Measurements from ENCODE around the gene GADD45B.

GADD45B gene, protein sequence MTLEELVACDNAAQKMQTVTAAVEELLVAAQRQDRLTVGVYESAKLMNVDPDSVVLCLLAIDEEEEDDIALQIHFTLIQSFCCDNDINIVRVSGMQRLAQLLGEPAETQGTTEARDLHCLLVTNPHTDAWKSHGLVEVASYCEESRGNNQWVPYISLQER

DNA sequence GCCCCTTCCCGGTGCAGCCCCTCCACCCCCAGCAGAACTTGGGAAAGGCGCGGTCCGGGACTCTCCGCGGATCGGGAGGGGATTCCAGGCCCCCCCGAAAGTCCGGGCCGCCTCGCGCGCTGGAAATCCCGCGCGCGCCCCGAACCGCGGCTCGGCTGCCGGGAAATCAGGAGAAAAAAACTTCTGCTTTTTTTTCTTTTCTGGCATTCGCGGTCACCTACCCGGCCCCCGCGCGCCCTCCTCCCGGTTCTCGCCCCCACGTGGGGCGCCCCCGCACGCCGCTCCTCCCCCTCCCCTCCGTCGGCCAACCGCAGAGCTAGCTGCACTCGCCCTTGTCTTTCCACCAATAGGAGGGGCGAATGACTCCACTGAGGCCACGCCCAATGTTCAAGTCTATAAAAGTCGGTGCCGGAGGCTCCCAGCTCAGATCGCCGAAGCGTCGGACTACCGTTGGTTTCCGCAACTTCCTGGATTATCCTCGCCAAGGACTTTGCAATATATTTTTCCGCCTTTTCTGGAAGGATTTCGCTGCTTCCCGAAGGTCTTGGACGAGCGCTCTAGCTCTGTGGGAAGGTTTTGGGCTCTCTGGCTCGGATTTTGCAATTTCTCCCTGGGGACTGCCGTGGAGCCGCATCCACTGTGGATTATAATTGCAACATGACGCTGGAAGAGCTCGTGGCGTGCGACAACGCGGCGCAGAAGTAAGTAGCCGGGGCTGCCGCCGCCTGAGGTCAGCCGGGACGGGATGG is at the start of gene GADD45B:
TSS of gene GADD45B (plus strand) at position 426 of the 749 bp plus-strand sequence. CDS start at position 658, 232 bp downstream.
- peak; percentile 99 to 100 (median 99) for DNase-seq

GRCh38 chr19:2426611-2427428 is 49.1 kb upstream of the GADD45B start:
- peak; percentile 25 to 48 (median 29) for DNase-seq

DNA sequence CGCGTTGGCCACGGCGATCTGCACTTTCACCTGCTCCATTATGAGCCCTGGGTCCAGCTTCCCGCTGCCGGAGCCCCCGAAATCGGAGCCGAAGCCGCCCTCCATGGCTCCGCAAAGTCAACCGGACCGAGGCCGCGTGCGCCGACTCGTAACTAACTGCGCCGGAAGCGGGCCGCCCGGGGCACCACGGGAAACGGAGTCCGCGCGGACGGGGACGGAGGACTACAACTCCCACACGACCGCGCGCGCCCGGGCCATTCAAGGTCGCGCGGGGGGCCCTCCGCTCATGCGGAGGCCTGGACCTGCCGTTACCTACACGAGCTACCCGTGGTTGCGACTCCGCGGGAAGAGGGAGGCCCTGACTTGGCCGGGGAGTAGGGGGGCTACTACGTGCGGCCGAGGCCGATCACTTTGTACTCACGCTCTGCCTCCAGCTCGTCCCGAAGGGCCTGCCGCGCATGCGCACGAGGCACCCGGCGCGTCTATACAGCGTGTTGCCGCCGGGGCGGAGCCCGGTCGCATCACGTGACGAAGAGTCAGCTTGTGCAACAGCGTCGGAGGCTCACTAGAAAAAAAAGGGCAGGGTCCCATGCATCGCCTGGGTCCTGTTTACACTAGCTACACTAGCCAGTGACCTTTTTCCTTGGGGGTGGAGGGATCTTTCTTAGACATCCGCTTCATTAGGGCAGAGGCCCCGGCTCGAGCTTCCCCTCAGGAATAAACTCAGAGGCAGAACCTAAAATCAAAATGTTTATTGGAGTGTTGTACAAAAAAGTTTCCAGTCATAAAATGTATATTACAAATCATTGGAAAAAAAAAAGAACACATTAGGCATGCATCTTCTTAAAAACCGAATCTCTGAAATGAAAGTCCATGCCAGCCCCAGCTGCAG is 48.3 kb upstream of the GADD45B start, which contains the start of gene TIMM13:
TSS of gene TIMM13 (minus strand) at position 158 of the 892 bp plus-strand sequence. CDS start at position 105, 53 bp downstream.
- peak; percentile 98 to 99 (median 99) for DNase-seq

DNA sequence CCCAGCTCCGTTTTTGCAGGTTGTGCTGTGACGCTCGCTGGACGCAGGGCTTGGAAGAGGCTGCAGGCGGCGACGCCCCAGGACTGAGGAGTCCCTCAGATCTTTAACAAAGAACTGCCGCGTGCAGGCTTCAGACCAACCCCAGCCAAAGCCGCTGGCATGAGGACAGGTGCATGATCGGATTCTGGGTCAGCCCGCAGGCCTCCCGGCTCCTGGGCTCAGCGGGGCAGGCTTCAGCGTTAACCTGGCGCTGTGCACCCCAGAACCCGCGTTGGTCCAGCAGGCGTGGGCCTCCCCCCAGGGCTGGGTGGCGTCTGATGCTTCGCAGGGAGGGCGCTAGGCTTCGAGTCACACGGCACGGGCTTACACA is 47.6 kb upstream of the GADD45B start:
- no peak for DNase-seq

- no peak for DNase-seq
These were observed 46.9 kb upstream of the GADD45B start for GRCh38 chr19:2428756-2429711.

DNA sequence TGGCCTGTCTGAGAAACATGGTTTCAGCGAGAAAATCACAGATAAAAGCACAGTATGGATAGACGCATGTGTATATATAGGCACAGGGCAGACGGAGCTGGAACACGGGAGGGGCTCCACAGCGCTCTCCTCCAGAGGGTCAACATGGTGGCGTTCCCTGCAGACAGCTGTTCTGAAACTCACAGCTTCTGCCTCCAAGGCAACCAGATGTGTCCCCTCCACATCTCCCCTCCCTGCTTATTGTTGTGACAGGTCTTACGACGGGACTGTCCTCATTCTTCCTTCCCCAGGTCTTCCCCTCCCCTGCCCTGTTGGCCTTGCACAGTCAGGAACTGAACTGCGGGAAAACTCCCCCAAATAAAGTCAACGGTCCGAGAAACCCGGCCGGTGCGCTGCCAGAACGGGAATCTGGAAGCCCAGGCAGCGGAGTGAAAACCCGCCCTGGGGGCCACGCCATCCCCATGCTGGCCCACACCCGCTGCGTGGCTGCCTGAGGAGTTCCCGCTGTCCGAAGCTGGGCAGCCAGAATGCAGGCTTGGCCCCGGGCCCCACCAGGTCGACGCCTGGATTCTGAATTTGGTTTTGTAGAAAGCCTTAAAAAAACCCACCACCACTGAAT is 45.9 kb upstream of the GADD45B start:
- DNase-seq = no peak

- DNase-seq = peak in 1 of 3 donors; percentile 17
These were observed 44.4 kb upstream of the GADD45B start for GRCh38 chr19:2431318-2432055.

- peak in 1 of 3 donors; percentile 15 for DNase-seq
These were observed 43.6 kb upstream of the GADD45B start for GRCh38 chr19:2432131-2432848.

DNA sequence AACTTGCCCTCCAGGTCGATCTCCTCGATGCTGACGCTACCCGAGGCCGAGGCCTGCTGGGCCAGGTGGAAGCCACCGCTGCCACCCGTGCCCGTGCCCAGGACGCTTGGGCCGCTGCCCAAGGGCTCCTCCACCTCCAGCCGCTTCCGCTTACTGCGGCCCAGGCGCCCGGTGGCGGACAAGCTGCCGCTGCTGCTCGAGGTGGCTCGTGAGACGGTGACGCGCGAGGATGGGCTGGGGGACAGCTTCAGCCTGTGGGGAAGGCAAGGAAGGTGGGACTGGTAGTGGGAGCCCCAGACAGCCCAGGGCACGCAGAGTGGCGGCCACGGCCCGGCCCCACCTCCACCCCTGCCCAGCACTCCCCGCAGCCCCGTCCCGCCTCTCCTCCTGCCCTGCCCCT is 42.1 kb upstream of the GADD45B start:
- no peak for DNase-seq

DNA sequence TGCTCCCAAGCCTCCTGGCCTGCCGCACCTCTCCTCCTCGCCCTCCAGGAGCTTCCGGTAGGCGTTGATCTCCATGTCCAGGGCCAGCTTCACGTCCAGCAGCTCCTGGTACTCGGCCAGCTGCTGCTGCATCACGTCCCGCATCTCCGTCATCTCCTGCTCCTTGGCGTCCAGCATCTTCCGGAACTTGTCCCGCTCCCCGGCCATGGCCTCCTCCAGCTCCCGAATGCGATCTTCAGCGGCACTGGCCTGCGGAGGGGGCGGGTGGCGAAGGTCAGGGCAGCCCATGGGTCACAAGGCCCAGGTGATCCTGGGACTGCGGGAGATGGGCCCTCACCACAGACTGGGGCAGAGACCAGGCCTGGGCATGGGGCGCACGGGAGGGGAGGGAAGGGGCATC is 41.7 kb upstream of the GADD45B start:
- DNase-seq = no peak

DNA sequence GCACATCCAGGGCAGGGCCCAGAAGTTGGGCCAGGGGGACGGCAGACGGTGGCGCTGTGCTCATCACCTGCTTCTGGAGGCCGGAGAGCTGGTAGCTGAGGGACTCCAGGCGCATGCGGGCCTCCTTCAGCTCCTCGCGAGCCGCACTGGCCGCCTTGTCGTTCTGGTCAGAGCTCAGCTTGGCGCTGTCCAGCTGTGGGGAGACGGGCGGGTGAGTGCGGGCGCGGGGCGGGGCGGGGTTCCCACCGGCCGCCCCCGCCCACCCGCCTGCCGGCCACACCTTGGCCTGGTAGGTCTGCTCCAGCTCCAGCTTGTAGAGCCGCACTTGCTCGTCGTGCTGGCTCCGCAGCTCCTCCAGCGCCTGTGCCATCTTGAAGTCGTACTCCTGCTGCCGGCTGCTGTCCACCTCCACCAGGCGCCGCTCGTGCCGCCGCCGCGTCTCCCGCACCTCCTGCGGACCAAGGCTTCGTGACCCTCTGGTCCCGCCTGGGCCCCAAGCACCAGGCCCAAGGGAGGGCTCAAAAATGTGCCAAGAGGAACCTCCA is 41.1 kb upstream of the GADD45B start:
- no peak for DNase-seq

DNA sequence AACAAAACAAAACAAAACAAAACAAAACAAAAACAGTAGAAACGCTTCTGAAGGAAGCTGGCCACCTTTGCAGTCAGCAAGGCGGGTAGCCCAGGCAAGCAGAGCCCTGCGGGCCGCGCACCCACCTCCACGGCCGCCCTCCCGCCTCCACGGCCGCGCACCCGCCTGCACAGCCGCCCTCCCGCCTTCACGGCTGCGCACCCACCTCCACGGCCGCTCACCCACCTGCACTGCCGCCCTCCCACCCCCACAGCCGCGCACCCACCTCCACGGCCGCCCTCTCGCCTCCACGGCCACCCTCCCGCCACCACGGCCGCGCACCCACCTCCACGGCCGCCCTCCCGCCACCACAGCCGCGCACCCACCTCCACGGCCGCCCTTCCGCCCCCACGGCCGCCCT is 39.5 kb upstream of the GADD45B start:
- no peak for DNase-seq

DNA sequence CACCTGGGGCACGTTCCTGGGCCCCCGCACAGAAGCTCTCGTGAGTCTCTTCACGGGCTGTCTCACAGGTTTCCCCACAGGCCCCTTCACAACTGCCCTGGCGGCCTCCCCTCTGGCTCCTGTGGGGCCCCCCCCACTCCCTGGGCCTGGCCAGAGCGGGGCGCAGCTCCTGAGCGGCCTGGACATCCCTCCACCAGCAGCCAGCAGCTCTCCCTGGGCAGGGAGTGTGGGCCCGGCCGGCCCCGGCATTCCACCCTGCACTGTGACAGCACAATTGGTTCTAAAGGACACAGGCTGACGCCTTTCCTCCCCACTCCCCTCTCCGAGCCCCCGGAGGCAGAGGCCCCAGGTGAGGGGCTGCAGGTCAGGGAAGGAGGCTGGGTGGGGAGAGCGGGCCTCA is 39.0 kb upstream of the GADD45B start:
- DNase-seq = no peak

DNA sequence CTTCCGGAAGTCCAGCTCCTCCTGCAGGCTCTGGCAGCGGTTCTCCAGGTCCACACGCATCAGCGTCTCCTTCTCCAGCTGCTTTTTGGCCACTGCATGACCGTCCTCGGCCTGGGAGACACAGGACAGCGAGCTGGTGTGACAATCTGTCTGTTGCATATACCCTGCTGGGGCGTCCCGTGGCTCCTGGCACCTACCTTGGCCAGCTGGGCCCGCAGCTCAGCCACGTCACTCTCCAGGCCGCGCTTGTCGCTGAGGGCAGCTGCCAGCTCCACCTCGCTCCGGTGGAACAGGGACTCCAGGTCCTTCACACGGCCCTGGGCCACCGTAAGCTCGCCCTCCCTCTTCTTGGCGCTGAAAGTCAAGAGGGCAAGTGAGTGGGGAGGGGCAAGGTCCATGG is 37.7 kb upstream of the GADD45B start:
- no peak for DNase-seq

DNA sequence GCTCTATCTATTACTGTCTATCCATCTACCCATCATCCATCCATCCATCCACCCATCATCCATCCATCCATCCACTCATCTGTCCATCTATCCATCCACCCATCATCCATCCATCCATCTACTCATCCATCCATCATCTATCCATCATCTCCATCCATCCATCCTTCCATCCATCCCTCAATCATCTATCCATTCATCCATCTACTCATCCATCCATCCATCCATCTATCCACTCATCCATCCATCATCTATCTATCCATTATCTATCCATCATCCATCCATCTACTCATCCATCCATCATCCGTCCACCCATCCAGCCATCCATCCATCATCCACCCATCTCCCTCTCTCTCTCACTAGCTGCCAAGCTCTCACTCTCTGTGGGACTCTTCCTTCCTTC is 35.4 kb upstream of the GADD45B start:
- no peak for DNase-seq

DNA sequence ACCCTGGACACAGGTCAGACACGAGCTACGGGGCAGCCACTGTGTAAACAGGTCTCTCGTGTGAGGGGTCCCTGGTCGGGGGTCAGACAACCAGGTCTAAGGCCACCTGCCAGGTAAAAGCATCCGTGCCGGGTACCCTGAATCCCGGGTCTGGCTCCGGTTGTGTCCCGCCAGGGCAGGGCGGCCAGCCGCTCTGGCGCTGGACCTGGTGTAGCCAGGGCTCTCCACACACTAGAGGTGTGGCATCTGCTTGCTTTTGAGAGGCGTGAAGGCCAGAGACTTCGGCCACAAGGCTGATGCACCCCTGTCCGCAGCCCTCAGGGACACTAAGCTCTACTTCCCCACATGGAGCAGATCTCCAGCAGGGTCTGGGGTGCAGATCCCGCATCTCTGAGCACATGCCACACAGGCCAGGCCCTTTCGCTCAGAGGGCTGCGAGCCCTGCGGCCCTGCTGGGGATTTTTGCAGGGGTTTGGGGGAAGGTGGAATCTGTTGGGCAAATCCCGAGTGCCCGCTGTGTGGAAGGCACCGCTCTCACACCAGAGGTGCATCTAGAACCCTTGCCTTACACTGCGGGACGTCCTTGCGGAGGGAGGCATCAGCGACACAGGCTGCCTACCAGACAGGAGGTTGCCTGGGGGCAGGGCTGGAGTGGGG is 34.7 kb upstream of the GADD45B start:
- DNase-seq = no peak

GRCh38 chr19:2443116-2443784 is 32.7 kb upstream of the GADD45B start:
- DNase-seq = no peak

- DNase-seq = no peak
These were observed 32.1 kb upstream of the GADD45B start for GRCh38 chr19:2443785-2444182.

Measured in suppressor macrophage treated with lipopolysaccharide for 1 hour (primary cell).